CD4-positive, CD25-positive, alpha-beta regulatory T cell (primary cell): Measurements from ENCODE around the gene CACUL1. TPM values are rescaled to one million over a fixed set of nuclear protein-coding genes. Genes with fewer than 3 reads are reported as not detected.
"Not testable (repeated sequence)": the region's sequence is repeated elsewhere in the genome, so short reads cannot be mapped to it uniquely, and the experiment has no call there.

Experiments
- ATAC-seq, 2 donors: fragments of 150-1000 bp; cut with Tn5 transposase; one replicate each; pipeline ENCODE4 v1.10.0; 2021; ENCODE audit warnings: low read depth in 2 of 2, moderate number of reproducible peaks in 2 of 2, moderate library complexity in 1 of 2
- DNase-seq, 3 donors: peaks; one replicate each; pipeline versions ENCODE4 v3.0.0 to v3.0.0-alpha.2; 2012 to 2022; ENCODE audit warnings: mixed read lengths in 1 of 3
- H3K27ac ChIP-seq: one replicate; pipeline ENCODE4 v1.7.0; 2013; ENCODE audit warnings: mild to moderate bottlenecking, low read length; ENCODE audit not compliant: insufficient read depth, poor library complexity, severe bottlenecking
- H3K27me3 ChIP-seq: one replicate; pipeline ENCODE4 v1.7.0; 2013; ENCODE audit warnings: low read length; ENCODE audit not compliant: control insufficient read depth, insufficient read depth
- H3K36me3 ChIP-seq: one replicate; pipeline ENCODE4 v1.7.0; 2013; ENCODE audit warnings: mild to moderate bottlenecking, low read length, moderate library complexity; ENCODE audit not compliant: control insufficient read depth, insufficient read depth
- H3K4me1 ChIP-seq: 2 replicates; pipeline ENCODE4 v1.7.0; 2013; ENCODE audit warnings: mild to moderate bottlenecking, low read length; ENCODE audit not compliant: insufficient read depth, control insufficient read depth, poor library complexity, severe bottlenecking
- H3K4me3 ChIP-seq: one replicate; pipeline ENCODE4 v1.7.0; 2013; ENCODE audit warnings: low read depth, mild to moderate bottlenecking, low read length, moderate library complexity
- H3K9me3 ChIP-seq, 2 experiments: 1 replicate in 1 of 2; 2 replicates in 1 of 2; pipeline ENCODE4 v1.7.0; 2013; ENCODE audit warnings: low read length in 2 of 2, mild to moderate bottlenecking in 1 of 2, moderate library complexity in 1 of 2; ENCODE audit not compliant: control insufficient read depth in 2 of 2
- H3K27ac Mint-ChIP-seq, 3 donors: one replicate each; pipeline ENCODE4 v1.8.0; 2020 to 2022; ENCODE audit warnings: mild to moderate bottlenecking in 3 of 3, mixed read lengths in 3 of 3, moderate library complexity in 2 of 3
- H3K27me3 Mint-ChIP-seq: one replicate; pipeline ENCODE4 v1.8.0; 2022; ENCODE audit warnings: mild to moderate bottlenecking, mixed read lengths
- H3K36me3 Mint-ChIP-seq: one replicate; pipeline ENCODE4 v1.8.0; 2020; ENCODE audit warnings: mixed read lengths
- H3K4me1 Mint-ChIP-seq, 4 donors: one replicate each; pipeline ENCODE4 v1.8.0; 2020 to 2022; ENCODE audit warnings: mixed read lengths in 4 of 4, mild to moderate bottlenecking in 1 of 4
- H3K4me3 Mint-ChIP-seq, 4 donors: one replicate each; pipeline ENCODE4 v1.8.0; 2020 to 2022; ENCODE audit warnings: mild to moderate bottlenecking in 4 of 4, mixed read lengths in 4 of 4, moderate library complexity in 3 of 4
- H3K9me3 Mint-ChIP-seq, 7 donors: one replicate each; pipeline ENCODE4 v1.8.0; 2020 to 2022; ENCODE audit warnings: mixed read lengths in 7 of 7, mild to moderate bottlenecking in 3 of 7, moderate library complexity in 2 of 7
- polyA plus RNA-seq, 4 donors: library from polyadenylated mRNA; unstranded; fragments of 300-500 nt; fragmentation: Illumina TruSeq; gene quantifications; one replicate each; pipeline ENCODE4 v1.2.3, GENCODE V29; 2021
- total RNA-seq: library from RNA; stranded (reverse); gene quantifications from one replicate; pipeline ENCODE4 v1.2.3, GENCODE V29; 2022

The CACUL1 gene
- total and polyA plus RNA-seq, 5 donors from 2014 or later: 23.4 to 31.4 (median 24.6) TPM

GRCh38 chr10:118793545-118793944 is 38.8 kb upstream of the CACUL1 start:
- no peaks in the 10 kb centered on the region for H3K4me1 ChIP-seq
- no peaks in the 10 kb centered on the region for H3K4me1 Mint-ChIP-seq
- no peak overlapping the region for H3K4me3 Mint-ChIP-seq
- peaks cover 27% of the 10 kb centered on the region for H3K27me3 Mint-ChIP-seq
- DNase-seq (no peak), ATAC-seq (no peak)
- H3K36me3 ChIP-seq: no peaks in the 10 kb centered on the region
- no peaks in the 10 kb centered on the region for H3K27me3 ChIP-seq
- H3K4me3 ChIP-seq: no peak overlapping the region
- H3K27ac ChIP-seq: no peak overlapping the region
- no peak overlapping the region for H3K27ac Mint-ChIP-seq
- H3K9me3 ChIP-seq: no peaks in the 10 kb centered on the region
- H3K36me3 Mint-ChIP-seq: no peaks in the 10 kb centered on the region
- peaks cover 0 to 4% (median 2%) of the 10 kb centered on the region in 7 donors for H3K9me3 Mint-ChIP-seq

GRCh38 chr10:118792526-118792925 is 37.8 kb upstream of the CACUL1 start:
- no peak overlapping the region for H3K27ac ChIP-seq
- ATAC-seq (no peak), DNase-seq (no peak)
- H3K4me3 ChIP-seq: no peak overlapping the region
- H3K27me3 ChIP-seq: no peaks in the 10 kb centered on the region
- no peaks in the 10 kb centered on the region for H3K9me3 ChIP-seq
- no peaks in the 10 kb centered on the region for H3K4me1 ChIP-seq
- H3K4me1 Mint-ChIP-seq: no peaks in the 10 kb centered on the region
- H3K27me3 Mint-ChIP-seq: peaks cover 35% of the 10 kb centered on the region
- H3K4me3 Mint-ChIP-seq: no peak overlapping the region
- H3K36me3 Mint-ChIP-seq: no peaks in the 10 kb centered on the region
- no peak overlapping the region for H3K27ac Mint-ChIP-seq
- peaks cover 0 to 4% (median 2%) of the 10 kb centered on the region in 7 donors for H3K9me3 Mint-ChIP-seq
- H3K36me3 ChIP-seq: no peaks in the 10 kb centered on the region

GRCh38 chr10:118790058-118790457 is 35.3 kb upstream of the CACUL1 start:
- Histone ChIP-seq H3K4me1 (no peaks in the 10 kb centered on the region), H3K9me3 (no peaks in the 10 kb centered on the region), H3K27ac (no peak overlapping the region), H3K36me3 (no peaks in the 10 kb centered on the region), H3K4me3 (no peak overlapping the region), H3K27me3 (no peaks in the 10 kb centered on the region)
- DNase-seq (no peak), ATAC-seq (no peak)
- H3K27ac Mint-ChIP-seq: no peak overlapping the region
- no peaks in the 10 kb centered on the region for H3K36me3 Mint-ChIP-seq
- H3K9me3 Mint-ChIP-seq: no peaks in the 10 kb centered on the region
- no peaks in the 10 kb centered on the region for H3K4me1 Mint-ChIP-seq
- no peak overlapping the region for H3K4me3 Mint-ChIP-seq
- H3K27me3 Mint-ChIP-seq: peaks cover 38% of the 10 kb centered on the region

- no peaks in the 10 kb centered on the region for H3K36me3 Mint-ChIP-seq
- no peak overlapping the region for H3K4me3 ChIP-seq
- H3K36me3 ChIP-seq: no peaks in the 10 kb centered on the region
- peaks cover 25% of the 10 kb centered on the region for H3K27me3 Mint-ChIP-seq
- no peaks in the 10 kb centered on the region for H3K4me1 ChIP-seq
- H3K27ac Mint-ChIP-seq: no peak overlapping the region
- no peaks in the 10 kb centered on the region for H3K4me1 Mint-ChIP-seq
- ATAC-seq (no peak), DNase-seq (no peak)
- H3K4me3 Mint-ChIP-seq: no peak overlapping the region
- H3K9me3 Mint-ChIP-seq: no peaks in the 10 kb centered on the region
- no peak overlapping the region for H3K27ac ChIP-seq
- H3K9me3 ChIP-seq: no peaks in the 10 kb centered on the region
- H3K27me3 ChIP-seq: peaks cover 3% of the 10 kb centered on the region
Measured at GRCh38 chr10:118785551-118785950, 30.8 kb upstream of the CACUL1 start.

GRCh38 chr10:118783776-118784545 is 29.2 kb upstream of the CACUL1 start:
- Histone ChIP-seq H3K36me3 (no peaks in the 10 kb centered on the region), H3K9me3 (no peaks in the 10 kb centered on the region), H3K4me3 (no peak overlapping the region), H3K4me1 (no peaks in the 10 kb centered on the region), H3K27ac (no peak overlapping the region), H3K27me3 (peaks cover 3% of the 10 kb centered on the region)
- ATAC-seq (no peak), DNase-seq (no peak)
- Mint-ChIP-seq H3K4me1 (no peaks in the 10 kb centered on the region), H3K27ac (no peak overlapping the region), H3K27me3 (peaks cover 19% of the 10 kb centered on the region), H3K4me3 (no peak overlapping the region), H3K9me3 (peaks cover 0 to 2% (median 0%) of the 10 kb centered on the region in 7 donors), H3K36me3 (no peaks in the 10 kb centered on the region)

GRCh38 chr10:118782916-118783465 is 28.2 kb upstream of the CACUL1 start:
- H3K4me3 Mint-ChIP-seq: not testable (repeated sequence)

GRCh38 chr10:118781541-118781940 is 26.8 kb upstream of the CACUL1 start:
- DNase-seq: no peak
- H3K4me1 Mint-ChIP-seq: no peaks in the 10 kb centered on the region
- H3K27ac ChIP-seq: no peak overlapping the region
- peaks cover 3% of the 10 kb centered on the region for H3K27me3 ChIP-seq
- H3K36me3 Mint-ChIP-seq: no peaks in the 10 kb centered on the region
- no peak for ATAC-seq
- H3K27ac Mint-ChIP-seq: no peak overlapping the region
- H3K4me1 ChIP-seq: no peaks in the 10 kb centered on the region
- peaks cover 0 to 5% (median 2%) of the 10 kb centered on the region in 7 donors for H3K9me3 Mint-ChIP-seq
- no peaks in the 10 kb centered on the region for H3K36me3 ChIP-seq
- no peaks in the 10 kb centered on the region for H3K9me3 ChIP-seq
- no peak overlapping the region for H3K4me3 Mint-ChIP-seq
- H3K27me3 Mint-ChIP-seq: peaks cover 4% of the 10 kb centered on the region
- H3K4me3 ChIP-seq: no peak overlapping the region

More at GRCh38 chr10:118782916-118783465, 28.2 kb upstream of the CACUL1 start:
- peaks cover 13% of the 10 kb centered on the region for H3K27me3 Mint-ChIP-seq
- not testable (repeated sequence) for H3K4me1 Mint-ChIP-seq, H3K4me3 ChIP-seq, ATAC-seq, H3K27ac Mint-ChIP-seq, H3K9me3 Mint-ChIP-seq, DNase-seq, H3K9me3 ChIP-seq, H3K27ac ChIP-seq, H3K27me3 ChIP-seq, H3K36me3 ChIP-seq, H3K4me1 ChIP-seq, H3K36me3 Mint-ChIP-seq

- Histone ChIP-seq H3K27ac (no peak overlapping the region), H3K9me3 (no peaks in the 10 kb centered on the region), H3K36me3 (no peaks in the 10 kb centered on the region), H3K27me3 (no peaks in the 10 kb centered on the region), H3K4me1 (no peaks in the 10 kb centered on the region), H3K4me3 (no peak overlapping the region)
- H3K9me3 Mint-ChIP-seq: peaks cover 0 to 5% (median 2%) of the 10 kb centered on the region in 7 donors
- no peak for DNase-seq
- H3K27ac Mint-ChIP-seq: no peak overlapping the region
- no peak overlapping the region for H3K4me3 Mint-ChIP-seq
- H3K4me1 Mint-ChIP-seq: no peaks in the 10 kb centered on the region
- H3K27me3 Mint-ChIP-seq: no peaks in the 10 kb centered on the region
- no peak for ATAC-seq
- no peaks in the 10 kb centered on the region for H3K36me3 Mint-ChIP-seq
Measured at GRCh38 chr10:118778727-118779126, 24.0 kb upstream of the CACUL1 start.
